ENCODE results near the gene NNAT.
A peak's percentile ranks its signal among the peaks of the same experiment; 100 is the strongest.

NNAT gene

GRCh38 chr20:37529214-37529967 is 8.3 kb downstream of the NNAT start:
- Histone ChIP-seq H3K27me3 (ENCODE audit: insufficient read depth, poor library complexity, severe bottlenecking) (no peaks in the 10 kb centered on the region), H3K4me3 (ENCODE audit: severe bottlenecking) (no peak overlapping the region), H3K4me1 (ENCODE audit: insufficient read depth, poor library complexity, severe bottlenecking) (peaks cover 23% of the 10 kb centered on the region), H3K27ac (ENCODE audit: poor library complexity, severe bottlenecking) (no peak overlapping the region), H3K9me3 (ENCODE audit: severe bottlenecking) (no peaks in the 10 kb centered on the region), H3K36me3 (ENCODE audit: low read depth) (peaks cover 19% of the 10 kb centered on the region)
- DNase-seq (ENCODE audit: low spot score) (peak; percentile 63), ATAC-seq (ENCODE audit: low read depth) (no peak)
- peak; percentile 25 for TF ChIP-seq CTCF (IDR thresholded peaks at IDR 0.05; ENCODE audit: poor library complexity, severe bottlenecking)

- TF ChIP-seq CTCF (IDR thresholded peaks at IDR 0.05; ENCODE audit: poor library complexity, severe bottlenecking), result no peak
- H3K4me3 ChIP-seq (ENCODE audit: severe bottlenecking), result no peak overlapping the region
- ATAC-seq (ENCODE audit: low read depth) (no peak), DNase-seq (ENCODE audit: low spot score) (peak; percentile 74)
- no peak overlapping the region for H3K27ac ChIP-seq (ENCODE audit: poor library complexity, severe bottlenecking)
- peaks cover 15% of the 10 kb centered on the region for H3K36me3 ChIP-seq (ENCODE audit: low read depth)
- H3K9me3 ChIP-seq (ENCODE audit: severe bottlenecking), result no peaks in the 10 kb centered on the region
- no peaks in the 10 kb centered on the region for H3K27me3 ChIP-seq (ENCODE audit: insufficient read depth, poor library complexity, severe bottlenecking)
- peaks cover 17% of the 10 kb centered on the region for H3K4me1 ChIP-seq (ENCODE audit: insufficient read depth, poor library complexity, severe bottlenecking)
These were observed 9.0 kb downstream of the NNAT start for GRCh38 chr20:37529968-37530600.

- Histone ChIP-seq H3K4me3 (ENCODE audit: severe bottlenecking) (no peak overlapping the region), H3K27ac (ENCODE audit: poor library complexity, severe bottlenecking) (no peak overlapping the region), H3K4me1 (ENCODE audit: insufficient read depth, poor library complexity, severe bottlenecking) (peaks cover 11% of the 10 kb centered on the region), H3K9me3 (ENCODE audit: severe bottlenecking) (no peaks in the 10 kb centered on the region), H3K36me3 (ENCODE audit: low read depth) (peaks cover 9% of the 10 kb centered on the region), H3K27me3 (ENCODE audit: insufficient read depth, poor library complexity, severe bottlenecking) (no peaks in the 10 kb centered on the region)
- DNase-seq (ENCODE audit: low spot score) (no peak), ATAC-seq (ENCODE audit: low read depth) (no peak)
- TF ChIP-seq CTCF (IDR thresholded peaks at IDR 0.05; ENCODE audit: poor library complexity, severe bottlenecking), result no peak
These were observed 9.6 kb downstream of the NNAT start for GRCh38 chr20:37530696-37531095.

GRCh38 chr20:37531856-37532255 is 10.8 kb downstream of the NNAT start:
- Histone ChIP-seq H3K27me3 (ENCODE audit: insufficient read depth, poor library complexity, severe bottlenecking) (no peaks in the 10 kb centered on the region), H3K36me3 (ENCODE audit: low read depth) (peaks cover under 1% of the 10 kb centered on the region), H3K4me3 (ENCODE audit: severe bottlenecking) (no peak overlapping the region), H3K9me3 (ENCODE audit: severe bottlenecking) (no peaks in the 10 kb centered on the region), H3K4me1 (ENCODE audit: insufficient read depth, poor library complexity, severe bottlenecking) (peaks cover 10% of the 10 kb centered on the region), H3K27ac (ENCODE audit: poor library complexity, severe bottlenecking) (no peak overlapping the region)
- DNase-seq (ENCODE audit: low spot score) (peak; percentile 64), ATAC-seq (ENCODE audit: low read depth) (no peak)
- no peak for TF ChIP-seq CTCF (IDR thresholded peaks at IDR 0.05; ENCODE audit: poor library complexity, severe bottlenecking)

All from RWPE2 (cell line).